A549 (cell line): ENCODE data around the gene CENPB.

Experiments
- CBX8 ChIP-seq: fragments of 200-600 bp; sonication (generic); IDR thresholded peaks from 2 replicates; pipeline ENCODE4 v1.6.1; 2016
- CEBPB ChIP-seq, 2 experiments: fragments of >200 bp in 1 of 2; sonication (Bioruptor Twin) in 1 of 2; formaldehyde crosslinking in 1 of 2; IDR thresholded peaks; 2 replicates each; pipeline ENCODE4 v1.6.1; 2012 to 2016
- CHD4 ChIP-seq: fragments of 200-600 bp; sonication (generic); IDR thresholded peaks from 2 replicates; pipeline ENCODE4 v1.6.1; 2016; ENCODE audit warnings: antibody characterized with exemption, mild to moderate bottlenecking, borderline replicate concordance
- CTCF ChIP-seq: fragments of >200 bp; sonication (Bioruptor Twin); formaldehyde crosslinking; IDR thresholded peaks from 3 replicates; pipeline ENCODE4 v1.5.1; 2016
- HDAC2 ChIP-seq: fragments of 200-600 bp; sonication (generic); IDR thresholded peaks from 2 replicates; pipeline ENCODE4 v1.6.1; 2016
- MAX ChIP-seq: IDR thresholded peaks from 2 replicates; pipeline ENCODE4 v1.6.1; 2012
- PBX3 ChIP-seq: IDR thresholded peaks from 2 replicates; pipeline ENCODE4 v1.6.1; 2012
- POLR2A ChIP-seq: IDR thresholded peaks from 2 replicates; pipeline ENCODE4 v1.6.1; 2012; ENCODE audit warnings: mild to moderate bottlenecking, low read length
- RAD21 ChIP-seq, 2 experiments: fragments of >200 bp in 1 of 2; sonication (Bioruptor Twin) in 1 of 2; formaldehyde crosslinking in 1 of 2; IDR thresholded peaks in 1 of 2; conservative IDR thresholded peaks in 1 of 2; 2 replicates in 1 of 2; 3 replicates in 1 of 2; pipeline ENCODE4 v1.6.1; 2012 to 2018; ENCODE audit warnings: inconsistent platforms in 1 of 2
- REST ChIP-seq: fragments of 200-600 bp; sonication (generic); IDR thresholded peaks from 2 replicates; pipeline ENCODE4 v1.6.1; 2016; ENCODE audit warnings: antibody characterized with exemption, mild to moderate bottlenecking, moderate library complexity

- TF ChIP-seq POLR2A (no peak), CEBPB (IDR thresholded peaks at IDR 0.05) (peak in 1 of 2 experiments; percentile 35; a peak in 1 of 4 replicates), CTCF (no peak), CHD4 (no peak), REST (no peak), PBX3 (no peak), MAX (peak; percentile 33; the same call in 1 of the 2 replicates), CBX8 (no peak), HDAC2 (no peak), RAD21 (conservative IDR thresholded peaks at IDR 0.05 in 1 of 2, IDR thresholded peaks at IDR 0.05 in 1 of 2) (no peak)
Measured at GRCh38 chr20:3812975-3813847, 26.7 kb upstream of the CENPB start.
